GM21717 (cell line): Measurements from ENCODE around the gene IL19.
"Not testable (repeated sequence)": the region's sequence is repeated elsewhere in the genome, so short reads cannot be mapped to it uniquely, and the experiment has no call there.

Experiments used
- ATAC-seq: cut with Tn5 transposase; IDR thresholded peaks from one replicate; pipeline ENCODE4 v1.9.1; 2021; ENCODE audit warnings: mild to moderate bottlenecking, moderate library complexity; ENCODE audit not compliant: unreplicated experiment

IL19 gene

GRCh38 chr1:206853696-206854095 lies 83.1 kb downstream of the IL19 start:
- ATAC-seq: not testable (repeated sequence)

- no peak for ATAC-seq
Measured at GRCh38 chr1:206854401-206855129, 84.0 kb downstream of the IL19 start.

GRCh38 chr1:206855859-206856258 lies 85.3 kb downstream of the IL19 start:
- ATAC-seq: no peak

GRCh38 chr1:206856674-206857464 lies 86.3 kb downstream of the IL19 start:
- ATAC-seq: no peak

GRCh38 chr1:206859082-206859521 lies 88.5 kb downstream of the IL19 start:
- no peak for ATAC-seq

GRCh38 chr1:206860165-206860564 lies 89.6 kb downstream of the IL19 start:
- ATAC-seq: no peak

- no peak for ATAC-seq
Measured at GRCh38 chr1:206863266-206863665, 92.7 kb downstream of the IL19 start.

GRCh38 chr1:206864939-206865671 lies 94.5 kb downstream of the IL19 start, which contains the start of gene IL20:
Gene IL20, plus strand, starts transcription at chr1:206865623. Its CDS starts 230 bp downstream, at chr1:206865853.
- ATAC-seq: no peak

GRCh38 chr1:206866062-206866461 lies 95.5 kb downstream of the IL19 start:
- no peak for ATAC-seq

- ATAC-seq: no peak
Measured at GRCh38 chr1:206867239-206867638, 96.7 kb downstream of the IL19 start.

GRCh38 chr1:206867716-206868115 lies 97.1 kb downstream of the IL19 start:
- no peak for ATAC-seq

GRCh38 chr1:206868264-206868663 lies 97.7 kb downstream of the IL19 start:
- ATAC-seq: no peak

- ATAC-seq: no peak
Measured at GRCh38 chr1:206872139-206872538, 101.6 kb downstream of the IL19 start.

- ATAC-seq: no peak
Measured at GRCh38 chr1:206873603-206874188, 103.1 kb downstream of the IL19 start.

- no peak for ATAC-seq
Measured at GRCh38 chr1:206875752-206876377, 105.3 kb downstream of the IL19 start.

GRCh38 chr1:206878456-206878855 lies 107.9 kb downstream of the IL19 start:
- no peak for ATAC-seq

GRCh38 chr1:206880314-206880713 lies 109.7 kb downstream of the IL19 start:
- ATAC-seq: no peak

- no peak for ATAC-seq
Measured at GRCh38 chr1:206882555-206882954, 112.0 kb downstream of the IL19 start.

GRCh38 chr1:206883160-206883559 lies 112.6 kb downstream of the IL19 start:
- ATAC-seq: no peak

GRCh38 chr1:206883876-206884275 lies 113.3 kb downstream of the IL19 start:
- no peak for ATAC-seq
